Cardiac fibroblast (primary cell): Measurements from ENCODE around the gene CSTF2T.
A peak's percentile ranks its signal among the peaks of the same experiment; 100 is the strongest.

ENCODE experiments used
- DNase-seq, 2 donors: peaks; one replicate each; pipeline versions ENCODE4 v3.0.0 to v3.0.0-alpha.2; 2010; ENCODE audit warnings: low read depth in 2 of 2
- H3K4me3 ChIP-seq, 2 donors: replicated peaks in 1 of 2; 1 replicate in 1 of 2; 2 replicates in 1 of 2; pipeline ENCODE4 v1.5.1; 2011; ENCODE audit warnings: low read depth in 2 of 2, low read length in 2 of 2, mild to moderate bottlenecking in 2 of 2, moderate library complexity in 1 of 2
- CTCF ChIP-seq: IDR thresholded peaks from one replicate; pipeline ENCODE4 v1.5.1; 2011; ENCODE audit warnings: low read depth, mild to moderate bottlenecking, low read length, inconsistent platforms

CSTF2T gene

GRCh38 chr10:51709324-51709972 lies 10.1 kb upstream of the CSTF2T start:
- no peak for TF ChIP-seq CTCF

GRCh38 chr10:51708609-51709008 lies 9.2 kb upstream of the CSTF2T start:
- no peak for DNase-seq
- TF ChIP-seq CTCF = no peak
- H3K4me3 ChIP-seq = no peak overlapping the region

More at GRCh38 chr10:51709324-51709972, 10.1 kb upstream of the CSTF2T start:
- DNase-seq = no peak
- no peak overlapping the region for H3K4me3 ChIP-seq

- no peak for DNase-seq
- H3K4me3 ChIP-seq = no peak overlapping the region
- TF ChIP-seq CTCF = no peak
Observed at GRCh38 chr10:51707821-51708424, 8.5 kb upstream of the CSTF2T start.

- DNase-seq = peak in 1 of 2 donors; percentile 26
- no peak overlapping the region for H3K4me3 ChIP-seq
- no peak for TF ChIP-seq CTCF
Observed at GRCh38 chr10:51707392-51707791, 8.0 kb upstream of the CSTF2T start.

- no peak for TF ChIP-seq CTCF
- H3K4me3 ChIP-seq = no peak overlapping the region
- DNase-seq = peak; percentile 76 to 97
Observed at GRCh38 chr10:51706225-51706624, 6.8 kb upstream of the CSTF2T start.

- DNase-seq = peak in 1 of 2 donors; percentile 40
- H3K4me3 ChIP-seq = no peak overlapping the region
- TF ChIP-seq CTCF = no peak
Observed at GRCh38 chr10:51705774-51706173, 6.4 kb upstream of the CSTF2T start.
